ENCODE data around the gene SCNM1. TPM values are rescaled to one million over a fixed set of nuclear protein-coding genes. Genes with fewer than 3 reads are reported as not detected.

Gene SCNM1
- total RNA-seq: 33.3 and 33.8 TPM in 2 replicates

DNA sequence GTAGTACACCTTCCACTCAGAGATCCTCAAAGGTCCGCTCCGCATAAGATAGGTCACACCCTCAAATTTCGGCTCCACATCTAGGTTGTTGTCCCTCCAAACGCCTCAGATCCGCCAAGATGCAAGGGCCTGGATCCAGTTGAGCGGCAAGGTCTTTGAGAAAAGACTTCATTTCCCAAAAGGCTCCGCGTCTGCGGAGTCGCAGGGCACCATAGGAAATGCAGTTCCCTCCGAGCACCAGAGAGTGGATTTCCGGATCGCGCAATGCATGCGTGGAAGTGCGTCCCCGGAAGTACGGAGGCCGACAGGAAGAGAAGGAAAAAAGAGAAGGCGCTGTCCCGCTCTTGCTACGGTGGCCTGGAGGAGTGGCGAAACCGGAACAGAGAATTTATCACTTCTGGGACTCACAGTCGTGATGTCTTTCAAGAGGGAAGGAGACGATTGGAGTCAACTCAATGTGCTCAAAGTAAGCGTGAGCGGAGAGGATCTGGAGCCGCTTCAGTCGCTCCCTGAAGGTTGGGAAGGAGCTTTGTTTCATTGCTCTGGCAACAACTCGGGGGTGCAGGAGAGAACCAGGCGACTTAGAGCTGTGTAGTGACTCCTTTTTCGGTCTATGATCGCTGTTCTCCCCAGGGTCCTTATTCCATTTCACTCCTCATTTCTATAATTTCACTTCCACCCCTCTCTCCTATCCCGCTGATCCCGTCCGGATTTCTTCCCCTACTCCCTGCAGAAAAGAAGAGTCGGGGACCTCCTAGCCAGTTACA lies at the start of gene SCNM1, which contains the start of gene LYSMD1:
TSS of gene SCNM1 (plus strand) at position 407 of the 767 bp plus-strand sequence. CDS start at position 416, 9 bp downstream.
TSS of gene LYSMD1 (minus strand) at position 165 of the 767 bp plus-strand sequence. CDS start 644 bp downstream, outside the sequence.

GRCh38 chr1:151146412-151147131 lies 19.4 kb upstream of the SCNM1 start, which contains the start of gene SEMA6C:
Gene SEMA6C (minus strand): TSS chr1:151146631. CDS start chr1:151142621, 4,010 bp downstream.

DNA sequence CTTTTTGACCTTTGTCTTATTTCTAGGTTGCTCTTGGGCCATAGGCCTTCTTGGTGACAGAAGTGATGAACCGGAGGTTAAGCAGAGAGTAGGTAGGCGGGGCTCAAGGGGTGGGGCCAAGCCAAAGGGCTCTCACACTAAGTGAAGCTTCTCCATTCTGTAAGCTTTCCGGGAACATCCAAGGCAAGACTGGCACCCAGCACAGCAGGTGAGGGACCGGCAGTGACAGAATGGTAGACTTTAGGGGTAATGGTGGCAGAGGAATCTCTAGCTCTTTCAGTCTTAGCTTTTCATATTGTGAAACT lies 9.5 kb upstream of the SCNM1 start, which contains the start of gene TNFAIP8L2:
TSS of gene TNFAIP8L2 (plus strand) at position 135 of the 305 bp plus-strand sequence. CDS start 2,049 bp downstream, outside the sequence.

DNA sequence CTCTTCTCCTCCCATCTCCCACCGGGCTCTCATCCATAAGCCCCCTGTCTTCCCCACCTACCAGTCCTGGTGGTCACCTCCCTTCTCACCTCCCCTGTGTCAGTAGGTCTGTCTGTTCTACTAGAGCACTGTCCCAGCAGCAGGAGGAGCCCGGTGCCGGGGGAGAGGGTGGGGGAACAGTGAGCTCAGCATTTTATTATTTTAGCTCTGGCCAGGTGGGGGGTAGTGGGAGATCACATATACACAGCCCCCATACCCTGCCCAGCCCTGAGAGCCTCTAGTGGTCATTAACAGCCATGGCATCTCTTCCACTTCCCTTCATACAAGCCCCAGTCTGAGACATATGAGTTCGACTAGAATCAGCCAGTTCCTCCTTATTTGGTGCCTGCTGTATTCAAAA lies 9.9 kb downstream of the SCNM1 start, which contains the start of gene TMOD4:
TSS of gene TMOD4 (minus strand) at position 119 of the 400 bp plus-strand sequence. CDS start 1,106 bp downstream, outside the sequence.

DNA sequence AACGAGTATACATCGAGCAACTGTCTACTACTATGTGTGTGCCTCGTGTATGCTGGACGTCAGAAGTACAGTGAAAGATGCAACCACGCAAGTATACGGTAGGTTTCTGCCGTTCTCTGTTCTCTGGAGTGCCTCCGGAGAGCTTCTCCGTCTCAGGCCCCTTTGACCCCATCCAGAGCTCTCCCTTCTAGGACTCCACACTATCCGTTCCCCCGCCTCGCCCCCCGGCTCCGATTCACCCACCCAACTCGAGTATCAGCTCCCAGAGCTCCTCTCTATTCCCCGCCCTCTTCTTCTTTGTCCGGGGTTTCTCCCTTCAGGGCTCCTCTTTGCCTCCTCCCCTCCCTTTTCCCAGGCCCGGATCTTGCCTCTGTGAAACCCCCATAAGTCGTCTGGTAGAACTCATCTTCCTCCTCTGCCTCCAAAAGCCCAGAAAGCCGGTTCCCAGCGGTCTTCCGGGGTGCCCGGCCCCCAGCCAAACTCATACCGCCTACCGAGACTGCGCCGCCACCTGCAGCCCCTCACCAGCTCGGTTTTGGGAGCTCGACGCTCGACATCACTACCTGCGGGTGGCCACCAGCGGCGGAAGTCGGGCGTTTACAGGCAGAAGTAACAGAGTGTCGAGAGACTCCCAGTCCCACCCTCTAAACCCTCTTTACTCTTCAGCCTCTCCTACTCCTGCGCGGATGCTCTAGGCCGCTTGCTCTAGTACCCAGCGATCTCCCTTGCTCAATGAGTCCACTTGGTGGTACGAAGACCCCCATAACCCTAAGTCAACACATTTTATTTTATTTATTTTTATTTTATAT lies 23.9 kb downstream of the SCNM1 start, which contains the start of gene VPS72:
TSS of gene VPS72 (minus strand) at position 561 of the 809 bp plus-strand sequence. CDS start at position 485, 76 bp downstream.

DNA sequence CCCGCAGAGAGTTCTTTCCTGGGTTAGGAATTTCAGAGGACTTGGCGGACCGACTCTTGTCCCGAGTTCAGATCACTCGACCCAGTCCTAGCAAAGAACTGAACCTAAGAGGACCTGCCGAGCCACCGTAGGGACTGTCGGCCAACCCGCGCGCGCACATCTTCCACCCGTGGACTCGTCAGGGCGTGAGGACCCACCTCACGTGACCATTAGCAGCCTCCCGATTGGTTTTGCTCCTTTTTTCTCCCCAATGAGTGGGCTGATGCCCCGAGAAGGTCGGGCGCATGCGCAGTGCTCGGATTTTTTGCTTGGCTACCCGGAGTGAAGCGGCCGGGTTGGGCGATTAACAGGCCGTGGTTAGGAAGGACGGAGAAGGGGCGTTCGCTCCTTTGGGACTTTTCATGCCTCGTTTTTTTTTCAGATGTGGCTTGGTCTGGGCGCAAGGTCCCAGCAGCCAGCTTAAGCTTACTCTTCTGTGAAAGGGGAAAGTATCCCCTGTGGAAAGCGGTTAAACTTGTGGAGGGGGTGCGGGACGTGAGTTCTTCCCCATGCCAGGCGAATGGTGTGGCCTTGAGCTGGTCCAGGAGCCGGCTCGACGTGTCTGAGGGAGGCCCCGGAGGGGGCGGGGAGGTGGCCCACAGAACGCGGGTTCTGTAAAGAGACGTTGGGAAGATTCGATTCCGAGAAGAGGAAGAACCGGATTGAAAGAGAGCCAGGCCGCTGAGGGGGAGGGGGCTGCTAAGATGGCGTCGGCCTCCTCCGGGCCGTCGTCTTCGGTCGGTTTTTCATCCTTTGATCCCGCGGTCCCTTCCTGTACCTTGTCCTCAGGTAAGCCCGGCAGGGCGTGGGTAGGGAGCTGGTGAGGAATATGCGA lies 32.5 kb downstream of the SCNM1 start, which contains the start of gene PIP5K1A:
TSS of gene PIP5K1A (plus strand) at position 299 of the 874 bp plus-strand sequence. CDS start at position 744, 445 bp downstream.

Other genes starting within 250 kb of the SCNM1 start
- gene SETDB1, start 239.8 kb upstream of the SCNM1 start, total RNA-seq: 25.8 and 32.0 TPM in 2 replicates
- 148 and 157 TPM in 2 replicates for gene CERS2, start 191.3 kb upstream of the SCNM1 start, total RNA-seq
- gene ANXA9, start 183.9 kb upstream of the SCNM1 start, total RNA-seq: 0.06 and 0.26 TPM in 2 replicates
- gene MINDY1, start 159.2 kb upstream of the SCNM1 start, total RNA-seq: 18.2 and 23.4 TPM in 2 replicates
- 7.3 and 8.0 TPM in 2 replicates for gene PRUNE1, start 157.7 kb upstream of the SCNM1 start, total RNA-seq
- 0.25 and 0.40 TPM in 2 replicates for gene BNIPL, start 129.6 kb upstream of the SCNM1 start, total RNA-seq
- gene C1orf56, start 118.4 kb upstream of the SCNM1 start, total RNA-seq: 0.92 and 1.2 TPM in 2 replicates
- gene CDC42SE1, start 106.5 kb upstream of the SCNM1 start, total RNA-seq: 54.8 and 56.1 TPM in 2 replicates
- 4.2 and 4.5 TPM in 2 replicates for gene MLLT11, start 105.7 kb upstream of the SCNM1 start, total RNA-seq
- gene GABPB2, start 95.4 kb upstream of the SCNM1 start, total RNA-seq: 24.0 and 25.0 TPM in 2 replicates
- 0.53 and 1.1 TPM in 2 replicates for gene SEMA6C, start 19.5 kb upstream of the SCNM1 start, total RNA-seq
- gene TNFAIP8L2, start 9.5 kb upstream of the SCNM1 start, total RNA-seq: not detected in 2 replicates
- gene LYSMD1, start 242 bp upstream of the SCNM1 start, total RNA-seq: 5.8 and 6.9 TPM in 2 replicates
- 0.56 TPM in 1 of 2 replicates, not detected in the other for gene TMOD4, start 9.8 kb downstream of the SCNM1 start, total RNA-seq
- gene VPS72, start 24.1 kb downstream of the SCNM1 start, total RNA-seq: 44.5 and 44.6 TPM in 2 replicates
- 46.6 and 52.7 TPM in 2 replicates for gene PIP5K1A, start 32.4 kb downstream of the SCNM1 start, total RNA-seq
- gene PSMD4, start 88.6 kb downstream of the SCNM1 start, total RNA-seq: 243 and 269 TPM in 2 replicates
- 9.0 TPM in 2 replicates for gene ZNF687, start 116.2 kb downstream of the SCNM1 start, total RNA-seq
- gene PI4KB, start 161.3 kb downstream of the SCNM1 start, total RNA-seq: 35.9 and 39.4 TPM in 2 replicates
- gene RFX5, start 181.1 kb downstream of the SCNM1 start, total RNA-seq: 38.2 and 38.4 TPM in 2 replicates
- 124 and 125 TPM in 2 replicates for gene SELENBP1, start 206.6 kb downstream of the SCNM1 start, total RNA-seq
- 368 and 392 TPM in 2 replicates for gene PSMB4, start 233.4 kb downstream of the SCNM1 start, total RNA-seq

Data from aortic smooth muscle cell (primary cell).